HepG2 (cell line): ENCODE measurements around the gene TTC5. TPM values are rescaled to one million over a fixed set of nuclear protein-coding genes. Genes with fewer than 3 reads are reported as not detected.

Source experiments
- BHLHE40 ChIP-seq: IDR thresholded peaks from 2 replicates; pipeline ENCODE4 v1.6.1; 2011; ENCODE audit warnings: low read length, improper control_type of control experiment
- HNRNPL ChIP-seq: fragments of 200-400 bp; formaldehyde crosslinking; IDR thresholded peaks from 2 replicates; pipeline ENCODE4 v1.6.1; 2017; ENCODE audit warnings: mild to moderate bottlenecking, low read depth, low read length
- JARID2 ChIP-seq: sonication (generic); formaldehyde crosslinking; IDR thresholded peaks from 2 replicates; pipeline ENCODE4 v1.8.1; 2023; ENCODE audit warnings: missing genetic modification reagents, inconsistent platforms; ENCODE audit not compliant: insufficient replicate concordance
- NAIF1 ChIP-seq: sonication (generic); formaldehyde crosslinking; IDR thresholded peaks from 2 replicates; pipeline ENCODE4 v1.5.0; 2020; ENCODE audit warnings: mild to moderate bottlenecking, missing genetic modification reagents, borderline replicate concordance
- TBX2 ChIP-seq: sonication (generic); formaldehyde crosslinking; IDR thresholded peaks from 2 replicates; pipeline ENCODE4 v1.5.0; 2020; ENCODE audit warnings: missing genetic modification reagents, mild to moderate bottlenecking, borderline replicate concordance
- TEAD3 ChIP-seq: optimal IDR thresholded peaks from 2 replicates; pipeline ENCODE3; 2016; ENCODE audit warnings: borderline replicate concordance
- TP53 ChIP-seq: sonication (generic); formaldehyde crosslinking; conservative IDR thresholded peaks from 2 replicates; pipeline ENCODE4 v1.4.0; 2020; ENCODE audit warnings: missing genetic modification reagents
- YY1 ChIP-seq: IDR thresholded peaks from 2 replicates; pipeline ENCODE4 v1.6.1; 2011; ENCODE audit warnings: low read length, low read depth, moderate library complexity, mild to moderate bottlenecking; ENCODE audit not compliant: insufficient read depth, insufficient replicate concordance
- ZNF17 ChIP-seq: sonication (generic); formaldehyde crosslinking; IDR thresholded peaks from 2 replicates; pipeline ENCODE4 v1.5.0; 2020; ENCODE audit warnings: mild to moderate bottlenecking, missing genetic modification reagents
- ZNF232 ChIP-seq: sonication (generic); formaldehyde crosslinking; IDR thresholded peaks from 2 replicates; pipeline ENCODE4 v1.4.0; 2020; ENCODE audit warnings: missing genetic modification reagents, borderline replicate concordance
- ZNF235 ChIP-seq: sonication (generic); formaldehyde crosslinking; IDR thresholded peaks from 2 replicates; pipeline ENCODE4 v1.8.1; 2023; ENCODE audit warnings: mild to moderate bottlenecking, missing genetic modification reagents, borderline replicate concordance
- ZNF430 ChIP-seq: sonication (generic); formaldehyde crosslinking; IDR thresholded peaks from 2 replicates; pipeline ENCODE4 v1.9.0; 2021; ENCODE audit warnings: mild to moderate bottlenecking, missing genetic modification reagents
- ZNF709 ChIP-seq: sonication (generic); formaldehyde crosslinking; IDR thresholded peaks from 2 replicates; pipeline ENCODE4 v1.5.0; 2020; ENCODE audit warnings: mild to moderate bottlenecking, missing genetic modification reagents
- ZNF737 ChIP-seq: sonication (generic); formaldehyde crosslinking; IDR thresholded peaks from 2 replicates; pipeline ENCODE4 v1.5.0; 2020; ENCODE audit warnings: missing genetic modification reagents, mild to moderate bottlenecking, borderline replicate concordance
- ZSCAN9 ChIP-seq: IDR thresholded peaks from 2 replicates; pipeline ENCODE4 v1.6.1; 2016; ENCODE audit warnings: borderline replicate concordance
- polyA plus RNA-seq, 8 experiments: library from polyadenylated mRNA; depleted of rRNA in 3 of 8; stranded (reverse) in 7 of 8; unstranded in 1 of 8; fragments of >200 nt; fragmentation: Illumina TruSeq in 4 of 8; extraction: Trizol in 4 of 8; gene quantifications; 2 replicates each; pipeline versions ENCODE4 v1.2.1 to v1.2.3, GENCODE V29; 2011 to 2016; ENCODE audit warnings: low read depth in 4 of 8, missing spikeins in 1 of 8, mixed read lengths in 1 of 8; ENCODE audit not compliant: insufficient read depth in 1 of 8
- total RNA-seq, 5 experiments: library from RNA; depleted of rRNA; stranded (reverse); fragments of >200 nt; fragmentation: Illumina TruSeq; extraction: Trizol; gene quantifications; 2 replicates each; pipeline ENCODE4 v1.2.3, GENCODE V29; 2016; ENCODE audit warnings: low read depth in 1 of 5
- TF ChIP-seq, protein P1 (sequence below): sonication (generic); formaldehyde crosslinking; IDR thresholded peaks from 2 replicates; pipeline ENCODE4 v1.8.0; 2023; ENCODE audit warnings: mild to moderate bottlenecking, missing genetic modification reagents
- TF ChIP-seq, protein P2 (sequence below), 2 experiments: fragments of 450-650 bp in 1 of 2; sonication (generic) in 1 of 2; formaldehyde crosslinking; IDR thresholded peaks; 2 replicates each; pipeline versions ENCODE4 v1.5.0 to v1.8.0; 2020 to 2022; ENCODE audit warnings: mild to moderate bottlenecking in 1 of 2, missing genetic modification reagents in 1 of 2
- TF ChIP-seq, protein P3 (sequence below): sonication (generic); formaldehyde crosslinking; IDR thresholded peaks from 2 replicates; pipeline ENCODE4 v1.5.0; 2020; ENCODE audit warnings: missing genetic modification reagents
- TF ChIP-seq, protein P4 (sequence below): sonication (generic); formaldehyde crosslinking; IDR thresholded peaks from 2 replicates; pipeline ENCODE4 v1.5.1; 2020; ENCODE audit warnings: mild to moderate bottlenecking, missing genetic modification reagents, moderate library complexity
- TF ChIP-seq, protein P5 (sequence below): sonication (generic); formaldehyde crosslinking; IDR thresholded peaks from 2 replicates; pipeline ENCODE4 v1.5.1; 2020; ENCODE audit warnings: missing genetic modification reagents, mild to moderate bottlenecking, borderline replicate concordance

The TTC5 gene
- total and polyA plus RNA-seq, 2 of the 13 experiments (the other 11 are each of a cell fraction or from before 2014, with no cell fraction given) = 8.7 to 28.5 TPM

DNA sequence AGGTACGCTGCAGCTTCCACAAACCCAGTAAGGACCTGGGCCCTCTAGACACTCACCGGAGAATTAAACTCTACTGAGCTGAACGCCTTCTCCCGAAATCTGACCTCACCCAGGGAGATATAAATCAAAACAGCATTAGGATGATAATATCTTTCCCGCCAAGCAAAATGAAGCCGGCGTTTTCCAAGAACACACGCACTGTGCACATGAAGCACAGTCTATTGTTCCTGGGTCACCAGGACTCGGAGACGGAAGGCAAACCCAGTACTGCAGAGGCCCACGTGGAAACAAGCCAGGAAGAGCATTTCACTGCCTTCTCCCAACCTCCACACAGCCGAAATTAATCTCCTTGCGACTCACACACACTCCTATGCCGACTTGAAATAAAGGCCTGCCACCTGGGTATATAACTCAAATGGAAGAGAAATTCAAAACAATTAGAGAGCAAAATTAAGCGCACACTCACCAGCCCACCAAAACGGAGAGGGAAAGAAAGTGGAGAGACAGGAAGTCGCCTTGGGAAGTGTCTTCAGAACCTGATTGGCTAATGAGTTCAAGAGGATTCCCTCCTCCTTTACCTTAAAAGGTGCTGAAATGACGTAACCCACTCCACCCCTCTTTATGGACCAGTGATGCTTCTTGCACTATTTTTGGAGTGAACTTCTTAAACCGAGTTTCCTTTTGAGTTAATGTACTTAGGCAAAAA lies 27.2 kb upstream of the TTC5 start, which contains the start of gene CCNB1IP1 (continued):
- TF ChIP-seq, protein P1, sequence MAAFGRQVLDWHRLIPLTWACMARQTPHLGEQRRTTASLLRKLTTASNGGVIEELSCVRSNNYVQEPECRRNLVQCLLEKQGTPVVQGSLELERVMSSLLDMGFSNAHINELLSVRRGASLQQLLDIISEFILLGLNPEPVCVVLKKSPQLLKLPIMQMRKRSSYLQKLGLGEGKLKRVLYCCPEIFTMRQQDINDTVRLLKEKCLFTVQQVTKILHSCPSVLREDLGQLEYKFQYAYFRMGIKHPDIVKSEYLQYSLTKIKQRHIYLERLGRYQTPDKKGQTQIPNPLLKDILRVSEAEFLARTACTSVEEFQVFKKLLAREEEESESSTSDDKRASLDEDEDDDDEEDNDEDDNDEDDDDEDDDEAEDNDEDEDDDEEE = peak; percentile 88
- TF ChIP-seq, protein P2, sequence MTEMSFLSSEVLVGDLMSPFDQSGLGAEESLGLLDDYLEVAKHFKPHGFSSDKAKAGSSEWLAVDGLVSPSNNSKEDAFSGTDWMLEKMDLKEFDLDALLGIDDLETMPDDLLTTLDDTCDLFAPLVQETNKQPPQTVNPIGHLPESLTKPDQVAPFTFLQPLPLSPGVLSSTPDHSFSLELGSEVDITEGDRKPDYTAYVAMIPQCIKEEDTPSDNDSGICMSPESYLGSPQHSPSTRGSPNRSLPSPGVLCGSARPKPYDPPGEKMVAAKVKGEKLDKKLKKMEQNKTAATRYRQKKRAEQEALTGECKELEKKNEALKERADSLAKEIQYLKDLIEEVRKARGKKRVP (CRISPR knock-in tag; IDR thresholded peaks at IDR 0.05) = peak in 1 of 2 experiments; percentile 64; a peak in 2 of 4 replicates
- no peak for TF ChIP-seq ZNF235 (CRISPR knock-in tag)
- no peak for TF ChIP-seq TEAD3 (CRISPR knock-in tag)
- no peak for TF ChIP-seq ZNF17 (CRISPR knock-in tag)
- TF ChIP-seq, protein P3, sequence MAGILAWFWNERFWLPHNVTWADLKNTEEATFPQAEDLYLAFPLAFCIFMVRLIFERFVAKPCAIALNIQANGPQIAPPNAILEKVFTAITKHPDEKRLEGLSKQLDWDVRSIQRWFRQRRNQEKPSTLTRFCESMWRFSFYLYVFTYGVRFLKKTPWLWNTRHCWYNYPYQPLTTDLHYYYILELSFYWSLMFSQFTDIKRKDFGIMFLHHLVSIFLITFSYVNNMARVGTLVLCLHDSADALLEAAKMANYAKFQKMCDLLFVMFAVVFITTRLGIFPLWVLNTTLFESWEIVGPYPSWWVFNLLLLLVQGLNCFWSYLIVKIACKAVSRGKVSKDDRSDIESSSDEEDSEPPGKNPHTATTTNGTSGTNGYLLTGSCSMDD (CRISPR knock-in tag) = 0 out of 2 replicates have a peak, but pooled peaks have one; percentile 41
- TF ChIP-seq BHLHE40 = no peak
- TF ChIP-seq, protein P4, sequence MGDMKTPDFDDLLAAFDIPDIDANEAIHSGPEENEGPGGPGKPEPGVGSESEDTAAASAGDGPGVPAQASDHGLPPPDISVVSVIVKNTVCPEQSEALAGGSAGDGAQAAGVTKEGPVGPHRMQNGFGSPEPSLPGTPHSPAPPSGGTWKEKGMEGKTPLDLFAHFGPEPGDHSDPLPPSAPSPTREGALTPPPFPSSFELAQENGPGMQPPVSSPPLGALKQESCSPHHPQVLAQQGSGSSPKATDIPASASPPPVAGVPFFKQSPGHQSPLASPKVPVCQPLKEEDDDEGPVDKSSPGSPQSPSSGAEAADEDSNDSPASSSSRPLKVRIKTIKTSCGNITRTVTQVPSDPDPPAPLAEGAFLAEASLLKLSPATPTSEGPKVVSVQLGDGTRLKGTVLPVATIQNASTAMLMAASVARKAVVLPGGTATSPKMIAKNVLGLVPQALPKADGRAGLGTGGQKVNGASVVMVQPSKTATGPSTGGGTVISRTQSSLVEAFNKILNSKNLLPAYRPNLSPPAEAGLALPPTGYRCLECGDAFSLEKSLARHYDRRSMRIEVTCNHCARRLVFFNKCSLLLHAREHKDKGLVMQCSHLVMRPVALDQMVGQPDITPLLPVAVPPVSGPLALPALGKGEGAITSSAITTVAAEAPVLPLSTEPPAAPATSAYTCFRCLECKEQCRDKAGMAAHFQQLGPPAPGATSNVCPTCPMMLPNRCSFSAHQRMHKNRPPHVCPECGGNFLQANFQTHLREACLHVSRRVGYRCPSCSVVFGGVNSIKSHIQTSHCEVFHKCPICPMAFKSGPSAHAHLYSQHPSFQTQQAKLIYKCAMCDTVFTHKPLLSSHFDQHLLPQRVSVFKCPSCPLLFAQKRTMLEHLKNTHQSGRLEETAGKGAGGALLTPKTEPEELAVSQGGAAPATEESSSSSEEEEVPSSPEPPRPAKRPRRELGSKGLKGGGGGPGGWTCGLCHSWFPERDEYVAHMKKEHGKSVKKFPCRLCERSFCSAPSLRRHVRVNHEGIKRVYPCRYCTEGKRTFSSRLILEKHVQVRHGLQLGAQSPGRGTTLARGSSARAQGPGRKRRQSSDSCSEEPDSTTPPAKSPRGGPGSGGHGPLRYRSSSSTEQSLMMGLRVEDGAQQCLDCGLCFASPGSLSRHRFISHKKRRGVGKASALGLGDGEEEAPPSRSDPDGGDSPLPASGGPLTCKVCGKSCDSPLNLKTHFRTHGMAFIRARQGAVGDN = no peak; the same call in 1 of the 2 replicates
- 0 out of 2 replicates have a peak, but pooled peaks have one; percentile 55 for TF ChIP-seq ZNF709 (CRISPR knock-in tag)
- TF ChIP-seq TBX2 = peak; percentile 44
- peak; percentile 19; the same call in 1 of the 2 replicates for TF ChIP-seq ZSCAN9
- TF ChIP-seq ZNF737 = no peak
- TF ChIP-seq ZNF232 (CRISPR knock-in tag) = peak; percentile 58; the same call in 1 of the 2 replicates
- no peak for TF ChIP-seq JARID2 (CRISPR knock-in tag)
- TF ChIP-seq ZNF430 (CRISPR knock-in tag) = peak; percentile 72; the same call in 1 of the 2 replicates
- TF ChIP-seq NAIF1 (CRISPR knock-in tag) = 0 out of 2 replicates have a peak, but pooled peaks have one; percentile 2
- TF ChIP-seq, protein P5, sequence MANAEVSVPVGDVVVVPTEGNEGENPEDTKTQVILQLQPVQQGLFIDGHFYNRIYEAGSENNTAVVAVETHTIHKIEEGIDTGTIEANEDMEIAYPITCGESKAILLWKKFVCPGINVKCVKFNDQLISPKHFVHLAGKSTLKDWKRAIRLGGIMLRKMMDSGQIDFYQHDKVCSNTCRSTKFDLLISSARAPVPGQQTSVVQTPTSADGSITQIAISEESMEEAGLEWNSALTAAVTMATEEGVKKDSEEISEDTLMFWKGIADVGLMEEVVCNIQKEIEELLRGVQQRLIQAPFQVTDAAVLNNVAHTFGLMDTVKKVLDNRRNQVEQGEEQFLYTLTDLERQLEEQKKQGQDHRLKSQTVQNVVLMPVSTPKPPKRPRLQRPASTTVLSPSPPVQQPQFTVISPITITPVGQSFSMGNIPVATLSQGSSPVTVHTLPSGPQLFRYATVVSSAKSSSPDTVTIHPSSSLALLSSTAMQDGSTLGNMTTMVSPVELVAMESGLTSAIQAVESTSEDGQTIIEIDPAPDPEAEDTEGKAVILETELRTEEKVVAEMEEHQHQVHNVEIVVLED (CRISPR knock-in tag) = peak; percentile 35; the same call in 1 of the 2 replicates
- TF ChIP-seq YY1 = no peak
- TF ChIP-seq HNRNPL = no peak
- TF ChIP-seq TP53 (CRISPR knock-in tag) = no peak
